Right lobe of liver (tissue), 4 donors: ENCODE data around the gene TK1.

Experiments
- CTCF ChIP-seq, 4 donors: fragments of 200-600 bp in 3 of 4; fragments of 450-650 bp in 1 of 4; IDR thresholded peaks; one replicate each; pipeline versions ENCODE4 v1.5.1 to v1.8.0; 2016 to 2022; ENCODE audit warnings: antibody characterized with exemption in 4 of 4, mild to moderate bottlenecking in 2 of 4
- POLR2A ChIP-seq: fragments of 450-650 bp; IDR thresholded peaks from one replicate; pipeline ENCODE4 v1.6.1; 2017; ENCODE audit warnings: antibody characterized with exemption, mild to moderate bottlenecking
- donor health status: DM: no; HTN: no; CAD: no.
- donor health status: DM: no; HTN: no; CAD: no.
- donor health status: DM: no; HTN: yes; CAD: no.

GRCh38 chr17:78168903-78169793 lies 17.7 kb downstream of the TK1 start:
- TF ChIP-seq POLR2A (no peak), CTCF (IDR thresholded peaks at IDR 0.05) (no peak)
